Measurements from ENCODE around the gene KIAA1755.

KIAA1755 gene

GRCh38 chr20:38167328-38167850 lies 93.1 kb downstream of the KIAA1755 start:
- H3K4me3 ChIP-seq (ENCODE audit: low read depth, low read length), result no peak overlapping the region
- TF ChIP-seq CTCF (IDR thresholded peaks at IDR 0.05; ENCODE audit: control insufficient read depth, extremely low read depth, insufficient read depth), result no peak
- no peak for DNase-seq (ENCODE audit: low read depth)

- DNase-seq (ENCODE audit: low read depth), result no peak
- TF ChIP-seq CTCF (IDR thresholded peaks at IDR 0.05; ENCODE audit: control insufficient read depth, extremely low read depth, insufficient read depth), result no peak
Measured at GRCh38 chr20:38166703-38167233, 93.8 kb downstream of the KIAA1755 start.

GRCh38 chr20:38165966-38166702 lies 94.4 kb downstream of the KIAA1755 start:
- TF ChIP-seq CTCF (IDR thresholded peaks at IDR 0.05; ENCODE audit: control insufficient read depth, extremely low read depth, insufficient read depth), result no peak
- DNase-seq (ENCODE audit: low read depth), result no peak
- no peak overlapping the region for H3K4me3 ChIP-seq (ENCODE audit: low read depth, low read length)

More at GRCh38 chr20:38166703-38167233, 93.8 kb downstream of the KIAA1755 start:
- no peak overlapping the region for H3K4me3 ChIP-seq (ENCODE audit: low read depth, low read length)

- TF ChIP-seq CTCF (IDR thresholded peaks at IDR 0.05; ENCODE audit: control insufficient read depth, extremely low read depth, insufficient read depth), result peak; percentile 75
- no peak within 1 kb of the TSS for H3K4me3 ChIP-seq (ENCODE audit: low read depth, low read length)
- peak; percentile 7 for DNase-seq (ENCODE audit: low read depth)
Measured at GRCh38 chr20:38165089-38165965, 95.2 kb downstream of the KIAA1755 start, which contains the start of gene TGM2. Gene TGM2 (minus strand): TSS chr20:38165270. CDS start chr20:38165198, 72 bp downstream.

GRCh38 chr20:38164624-38165088 lies 95.9 kb downstream of the KIAA1755 start:
- H3K4me3 ChIP-seq (ENCODE audit: low read depth, low read length), result no peak overlapping the region
- no peak for TF ChIP-seq CTCF (IDR thresholded peaks at IDR 0.05; ENCODE audit: control insufficient read depth, extremely low read depth, insufficient read depth)
- no peak for DNase-seq (ENCODE audit: low read depth)

GRCh38 chr20:38164069-38164468 lies 96.5 kb downstream of the KIAA1755 start:
- TF ChIP-seq CTCF (IDR thresholded peaks at IDR 0.05; ENCODE audit: control insufficient read depth, extremely low read depth, insufficient read depth), result no peak
- DNase-seq (ENCODE audit: low read depth), result no peak
- no peak overlapping the region for H3K4me3 ChIP-seq (ENCODE audit: low read depth, low read length)

Data from LNCaP clone FGC (cell line).